Kidney epithelial cell (primary cell): ENCODE results near the gene DNMBP. TPM values are rescaled to one million over a fixed set of nuclear protein-coding genes. Genes with fewer than 3 reads are reported as not detected.
A peak's percentile ranks its signal among the peaks of the same experiment; 100 is the strongest.
"Not testable (repeated sequence)": the region's sequence is repeated elsewhere in the genome, so short reads cannot be mapped to it uniquely, and the experiment has no call there.

ENCODE experiments used
- DNase-seq: peaks from one replicate; pipeline ENCODE4 v3.0.0-alpha.2; 2010; ENCODE audit warnings: low read depth
- H3K27me3 ChIP-seq: 2 replicates; pipeline ENCODE4 v1.6.0; 2011; ENCODE audit warnings: low read length; ENCODE audit not compliant: control insufficient read depth, insufficient read depth
- H3K36me3 ChIP-seq: 2 replicates; pipeline ENCODE4 v1.5.1; 2011; ENCODE audit warnings: low read length; ENCODE audit not compliant: control insufficient read depth, insufficient read depth
- H3K4me3 ChIP-seq: 2 replicates; pipeline ENCODE4 v1.5.1; 2011; ENCODE audit warnings: low read depth, mild to moderate bottlenecking, control low read depth, low read length
- CTCF ChIP-seq: IDR thresholded peaks from 2 replicates; pipeline ENCODE4 v1.5.1; 2011; ENCODE audit warnings: mild to moderate bottlenecking, moderate library complexity, low read length, control low read depth, inconsistent platforms; ENCODE audit not compliant: insufficient read depth, poor library complexity, severe bottlenecking
- total RNA-seq: library from RNA; depleted of rRNA; stranded (reverse); fragments of >200 nt; gene quantifications from 2 replicates; pipeline ENCODE4 v1.2.3, GENCODE V29; 2015

The DNMBP gene
- total RNA-seq, 1 donor from 2014 or later: 15.3 TPM

- Histone ChIP-seq H3K4me3 (no peak overlapping the region), H3K36me3 (no peaks in the 10 kb centered on the region), H3K27me3 (no peaks in the 10 kb centered on the region)
- no peak for DNase-seq
- no peak for TF ChIP-seq CTCF
Measured at GRCh38 chr10:99912041-99912440, 97.7 kb downstream of the DNMBP start.

GRCh38 chr10:99908512-99908911 is 101.2 kb downstream of the DNMBP start:
- no peak for TF ChIP-seq CTCF
- DNase-seq: no peak
- no peaks in the 10 kb centered on the region for H3K27me3 ChIP-seq
- H3K4me3 ChIP-seq: no peak overlapping the region
- H3K36me3 ChIP-seq: no peaks in the 10 kb centered on the region

- Histone ChIP-seq H3K27me3 (no peaks in the 10 kb centered on the region), H3K4me3 (no peak overlapping the region), H3K36me3 (no peaks in the 10 kb centered on the region)
- TF ChIP-seq CTCF: peak; percentile 61
- peak; percentile 97 for DNase-seq
Measured at GRCh38 chr10:99906470-99906869, 103.3 kb downstream of the DNMBP start.

- no peak for TF ChIP-seq CTCF
- Histone ChIP-seq H3K27me3 (no peaks in the 10 kb centered on the region), H3K36me3 (no peaks in the 10 kb centered on the region), H3K4me3 (no peak overlapping the region)
- no peak for DNase-seq
Measured at GRCh38 chr10:99905971-99906370, 103.8 kb downstream of the DNMBP start.

GRCh38 chr10:99895867-99896266 is 113.9 kb downstream of the DNMBP start:
- no peak for TF ChIP-seq CTCF
- DNase-seq: no peak
- H3K27me3 ChIP-seq: no peaks in the 10 kb centered on the region
- H3K36me3 ChIP-seq: peaks cover 3% of the 10 kb centered on the region
- no peak overlapping the region for H3K4me3 ChIP-seq

GRCh38 chr10:99895066-99895465 is 114.7 kb downstream of the DNMBP start:
- not testable (repeated sequence) for H3K27me3 ChIP-seq, H3K36me3 ChIP-seq, DNase-seq, H3K4me3 ChIP-seq
